HG02884 (cell line): ENCODE data around the gene COQ4.
"Not testable (repeated sequence)": the region's sequence is repeated elsewhere in the genome, so short reads cannot be mapped to it uniquely, and the experiment has no call there.

Experiments
- ATAC-seq: cut with Tn5 transposase; IDR thresholded peaks from one replicate; pipeline ENCODE4 v1.9.1; 2021; ENCODE audit warnings: mild to moderate bottlenecking, moderate library complexity; ENCODE audit not compliant: unreplicated experiment

The COQ4 gene

GRCh38 chr9:128298535-128299482 is 23.8 kb upstream of the COQ4 start:
- ATAC-seq: no peak

- ATAC-seq: no peak
Measured at GRCh38 chr9:128304136-128304970, 18.3 kb upstream of the COQ4 start.

GRCh38 chr9:128304971-128305288 is 17.7 kb upstream of the COQ4 start:
- ATAC-seq: no peak

- ATAC-seq: no peak
Measured at GRCh38 chr9:128309551-128309950, 13.1 kb upstream of the COQ4 start.

- no peak for ATAC-seq
Measured at GRCh38 chr9:128310461-128310860, 12.2 kb upstream of the COQ4 start.

GRCh38 chr9:128314697-128315096 is 7.9 kb upstream of the COQ4 start:
- ATAC-seq: no peak

- no peak for ATAC-seq
Measured at GRCh38 chr9:128316421-128316820, 6.2 kb upstream of the COQ4 start.

GRCh38 chr9:128317629-128318028 is 5.0 kb upstream of the COQ4 start:
- ATAC-seq: no peak

- ATAC-seq: no peak
Measured at GRCh38 chr9:128321343-128321742, 1.3 kb upstream of the COQ4 start.

- peak; percentile 9 for ATAC-seq
Measured at GRCh38 chr9:128321879-128322403, 698 bp upstream of the COQ4 start.

GRCh38 chr9:128323212-128323730 is 632 bp downstream of the COQ4 start:
- peak; percentile 24 for ATAC-seq

- ATAC-seq: no peak
Measured at GRCh38 chr9:128323791-128324190, 1.2 kb downstream of the COQ4 start.

- no peak for ATAC-seq
Measured at GRCh38 chr9:128324401-128324800, 1.8 kb downstream of the COQ4 start.

GRCh38 chr9:128325629-128326028 is 3.0 kb downstream of the COQ4 start:
- no peak for ATAC-seq

- no peak for ATAC-seq
Measured at GRCh38 chr9:128333451-128333869, 10.8 kb downstream of the COQ4 start.

GRCh38 chr9:128335161-128335560 is 12.5 kb downstream of the COQ4 start:
- ATAC-seq: no peak

- no peak for ATAC-seq
Measured at GRCh38 chr9:128335914-128336313, 13.3 kb downstream of the COQ4 start.

- ATAC-seq: no peak
Measured at GRCh38 chr9:128337936-128338335, 15.3 kb downstream of the COQ4 start.

- not testable (repeated sequence) for ATAC-seq
Measured at GRCh38 chr9:128338852-128339614, 16.4 kb downstream of the COQ4 start.
